Thoracic aorta (tissue), 2 donors: ENCODE data around the gene FUT2. TPM values are rescaled to one million over a fixed set of nuclear protein-coding genes. Genes with fewer than 3 reads are reported as not detected.

Experiments used
- ATAC-seq: fragments of 150-250 bp; one replicate; pipeline ENCODE4 v1.8.0; 2017; ENCODE audit warnings: low read depth; ENCODE audit not compliant: insufficient number of reproducible peaks, low FRiP score
- DNase-seq: peaks from one replicate; pipeline ENCODE4 v3.0.0-alpha.2; 2020; ENCODE audit warnings: low spot score
- H3K27ac ChIP-seq, 2 donors: fragments of 200-600 bp; sonication (generic); 1 replicate in 1 of 2; 2 replicates in 1 of 2; pipeline ENCODE4 v1.5.1; 2016; ENCODE audit warnings: mild to moderate bottlenecking in 2 of 2, moderate library complexity in 2 of 2
- H3K27me3 ChIP-seq: fragments of 200-600 bp; sonication (generic); replicated peaks from 2 replicates; pipeline ENCODE4 v1.6.0; 2016; ENCODE audit warnings: mild to moderate bottlenecking; ENCODE audit not compliant: insufficient read depth
- H3K36me3 ChIP-seq: fragments of 200-600 bp; sonication (generic); one replicate; pipeline ENCODE4 v1.5.1; 2016
- H3K4me1 ChIP-seq, 2 donors: fragments of 200-600 bp; sonication (generic); 1 replicate in 1 of 2; 2 replicates in 1 of 2; pipeline versions ENCODE4 v1.5.1 to v1.6.0; 2016; ENCODE audit warnings: low read depth in 2 of 2, mild to moderate bottlenecking in 1 of 2; ENCODE audit not compliant: control insufficient read depth in 1 of 2
- H3K4me3 ChIP-seq: fragments of 200-600 bp; sonication (generic); 2 replicates; pipeline ENCODE4 v1.5.1; 2016; ENCODE audit warnings: mild to moderate bottlenecking
- H3K9me3 ChIP-seq: fragments of 200-600 bp; sonication (generic); 2 replicates; pipeline ENCODE4 v1.5.1; 2016
- total RNA-seq, 2 donors: library from RNA; depleted of rRNA; stranded (reverse); fragments of >200 nt; gene quantifications; one replicate each; pipeline versions ENCODE4 v1.1.0 to v1.2.3, GENCODE V29; 2016
- TF ChIP-seq, protein P1 (sequence below): fragments of 200-600 bp; sonication (generic); IDR thresholded peaks from one replicate; pipeline ENCODE4 v1.5.1; 2019; ENCODE audit warnings: antibody characterized with exemption

The FUT2 gene
- total RNA-seq, 2 donors from 2014 or later: 2.3 TPM; not detected in 1

DNA sequence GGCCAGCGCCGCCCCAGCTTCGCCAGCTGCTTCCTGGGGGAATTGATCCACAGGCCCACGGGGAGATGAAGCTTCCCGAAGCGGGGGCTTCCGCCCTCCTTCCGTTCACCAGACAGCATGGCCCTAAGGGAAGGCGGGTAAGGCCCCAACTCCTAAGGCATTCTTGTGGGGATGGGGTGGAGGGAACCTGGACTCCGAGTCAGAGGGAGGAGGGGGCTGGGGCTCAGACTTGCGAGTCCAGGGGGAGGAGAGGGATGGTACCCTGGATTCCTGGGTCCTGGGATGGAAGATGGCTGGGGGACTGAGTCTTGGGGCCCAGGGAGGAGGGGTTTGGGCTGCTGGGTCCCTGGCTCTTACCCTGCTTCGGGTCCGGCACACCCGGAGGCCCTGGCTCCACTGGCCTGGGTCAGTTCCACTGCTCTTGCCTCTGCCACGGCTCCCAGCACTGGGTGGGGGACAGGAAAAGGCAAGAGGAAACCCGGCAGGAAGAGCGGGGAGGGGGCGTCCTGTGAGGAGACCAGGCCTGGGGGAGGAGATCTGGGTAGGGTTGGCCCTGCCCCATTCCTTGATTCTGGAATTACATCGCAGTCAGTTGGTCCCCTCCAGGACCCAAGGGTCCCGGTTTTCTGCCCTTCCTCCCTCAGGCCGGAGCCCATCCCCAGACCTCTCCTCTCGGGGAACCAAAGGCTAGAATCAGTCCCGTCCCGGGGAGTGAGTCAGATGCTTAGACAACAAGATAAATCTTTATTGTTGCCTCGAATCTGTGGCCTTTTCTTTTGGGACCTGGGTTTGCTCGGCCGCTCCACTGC lies 44.6 kb downstream of the FUT2 start, which contains the start of gene RASIP1:
Gene RASIP1 (minus strand): TSS at position 447 of the 809 bp plus-strand sequence. CDS start 328 bp downstream, at position 119.
- peaks cover under 1% of the 10 kb centered on the region for H3K27me3 ChIP-seq
- TF ChIP-seq, protein P1, sequence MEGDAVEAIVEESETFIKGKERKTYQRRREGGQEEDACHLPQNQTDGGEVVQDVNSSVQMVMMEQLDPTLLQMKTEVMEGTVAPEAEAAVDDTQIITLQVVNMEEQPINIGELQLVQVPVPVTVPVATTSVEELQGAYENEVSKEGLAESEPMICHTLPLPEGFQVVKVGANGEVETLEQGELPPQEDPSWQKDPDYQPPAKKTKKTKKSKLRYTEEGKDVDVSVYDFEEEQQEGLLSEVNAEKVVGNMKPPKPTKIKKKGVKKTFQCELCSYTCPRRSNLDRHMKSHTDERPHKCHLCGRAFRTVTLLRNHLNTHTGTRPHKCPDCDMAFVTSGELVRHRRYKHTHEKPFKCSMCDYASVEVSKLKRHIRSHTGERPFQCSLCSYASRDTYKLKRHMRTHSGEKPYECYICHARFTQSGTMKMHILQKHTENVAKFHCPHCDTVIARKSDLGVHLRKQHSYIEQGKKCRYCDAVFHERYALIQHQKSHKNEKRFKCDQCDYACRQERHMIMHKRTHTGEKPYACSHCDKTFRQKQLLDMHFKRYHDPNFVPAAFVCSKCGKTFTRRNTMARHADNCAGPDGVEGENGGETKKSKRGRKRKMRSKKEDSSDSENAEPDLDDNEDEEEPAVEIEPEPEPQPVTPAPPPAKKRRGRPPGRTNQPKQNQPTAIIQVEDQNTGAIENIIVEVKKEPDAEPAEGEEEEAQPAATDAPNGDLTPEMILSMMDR: no peak
- H3K36me3 ChIP-seq: no peaks in the 10 kb centered on the region
- DNase-seq (no peak), ATAC-seq (no peak)
- H3K9me3 ChIP-seq: no peaks in the 10 kb centered on the region
- H3K4me1 ChIP-seq: peaks cover 5 to 17% of the 10 kb centered on the region in 2 donors
- no peak within 1 kb of the TSS for H3K27ac ChIP-seq
- H3K4me3 ChIP-seq: peak within 1 kb of the TSS; percentile 79

- DNase-seq (no peak), ATAC-seq (no peak)
- no peaks in the 10 kb centered on the region for H3K36me3 ChIP-seq
- peaks cover 4% of the 10 kb centered on the region for H3K27me3 ChIP-seq
- H3K9me3 ChIP-seq: no peaks in the 10 kb centered on the region
- no peak overlapping the region for H3K27ac ChIP-seq
- TF ChIP-seq, protein P1: no peak
- H3K4me1 ChIP-seq: peaks cover 5 to 17% of the 10 kb centered on the region in 2 donors
- H3K4me3 ChIP-seq: no peak overlapping the region
Measured at GRCh38 chr19:48741129-48741999, 45.6 kb downstream of the FUT2 start.

- Histone ChIP-seq H3K36me3 (no peaks in the 10 kb centered on the region), H3K4me1 (peaks cover 5 to 24% of the 10 kb centered on the region in 2 donors), H3K27me3 (peaks cover 4% of the 10 kb centered on the region), H3K27ac (no peak overlapping the region), H3K4me3 (no peak overlapping the region), H3K9me3 (no peaks in the 10 kb centered on the region)
- no peak for ATAC-seq
- TF ChIP-seq, protein P1: no peak
- no peak for DNase-seq
Measured at GRCh38 chr19:48742096-48742495, 46.3 kb downstream of the FUT2 start.

DNA sequence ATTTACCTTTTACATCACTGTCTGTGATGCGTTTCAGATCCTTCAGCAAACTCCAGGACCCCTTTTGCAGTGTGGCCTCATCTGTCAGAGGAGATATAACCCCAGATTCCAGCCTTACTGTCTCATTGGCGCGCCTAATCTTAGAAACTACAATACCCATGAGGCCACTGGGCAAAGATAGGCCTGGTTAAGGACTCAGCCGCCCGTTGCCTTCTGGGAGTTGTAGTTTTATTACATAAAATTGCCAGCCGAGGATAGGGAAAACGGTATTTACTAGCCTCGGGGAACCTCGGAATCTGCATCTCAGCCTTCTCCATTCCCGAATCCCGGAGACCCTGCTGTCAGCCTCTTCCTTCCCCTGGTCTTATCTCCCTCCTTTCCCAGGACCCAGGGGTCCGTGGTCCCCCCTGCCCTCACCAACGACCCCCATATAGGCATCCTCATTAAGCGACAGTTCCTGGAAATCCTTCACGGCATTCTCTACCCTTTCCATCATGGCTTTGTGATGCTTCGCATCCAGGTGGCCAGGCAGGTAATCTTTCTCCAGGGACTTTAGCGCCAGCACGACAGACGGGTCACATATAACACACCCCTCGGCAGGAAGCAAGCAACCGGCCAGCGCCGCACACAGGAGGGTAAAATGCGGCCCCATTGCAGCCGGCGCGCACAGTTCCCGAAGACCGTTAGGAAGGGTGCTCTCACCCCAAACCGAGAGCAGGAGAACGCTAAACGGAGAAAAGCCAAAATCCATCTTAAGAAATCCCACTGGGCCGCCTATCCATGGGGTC lies 49.6 kb downstream of the FUT2 start:
- TF ChIP-seq, protein P1: no peak
- no peaks in the 10 kb centered on the region for H3K9me3 ChIP-seq
- no peak for ATAC-seq

More for the DNA sequence above, 49.6 kb downstream of the FUT2 start:
- Histone ChIP-seq H3K4me1 (peaks cover 0 to 7% of the 10 kb centered on the region in 2 donors), H3K27me3 (peaks cover 4% of the 10 kb centered on the region), H3K36me3 (no peaks in the 10 kb centered on the region), H3K4me3 (no peak overlapping the region), H3K27ac (no peak overlapping the region)
- DNase-seq: no peak
